ENCODE results near the gene TMEM164.
"Not testable (repeated sequence)": the region's sequence is repeated elsewhere in the genome, so short reads cannot be mapped to it uniquely, and the experiment has no call there.

The TMEM164 gene

DNA sequence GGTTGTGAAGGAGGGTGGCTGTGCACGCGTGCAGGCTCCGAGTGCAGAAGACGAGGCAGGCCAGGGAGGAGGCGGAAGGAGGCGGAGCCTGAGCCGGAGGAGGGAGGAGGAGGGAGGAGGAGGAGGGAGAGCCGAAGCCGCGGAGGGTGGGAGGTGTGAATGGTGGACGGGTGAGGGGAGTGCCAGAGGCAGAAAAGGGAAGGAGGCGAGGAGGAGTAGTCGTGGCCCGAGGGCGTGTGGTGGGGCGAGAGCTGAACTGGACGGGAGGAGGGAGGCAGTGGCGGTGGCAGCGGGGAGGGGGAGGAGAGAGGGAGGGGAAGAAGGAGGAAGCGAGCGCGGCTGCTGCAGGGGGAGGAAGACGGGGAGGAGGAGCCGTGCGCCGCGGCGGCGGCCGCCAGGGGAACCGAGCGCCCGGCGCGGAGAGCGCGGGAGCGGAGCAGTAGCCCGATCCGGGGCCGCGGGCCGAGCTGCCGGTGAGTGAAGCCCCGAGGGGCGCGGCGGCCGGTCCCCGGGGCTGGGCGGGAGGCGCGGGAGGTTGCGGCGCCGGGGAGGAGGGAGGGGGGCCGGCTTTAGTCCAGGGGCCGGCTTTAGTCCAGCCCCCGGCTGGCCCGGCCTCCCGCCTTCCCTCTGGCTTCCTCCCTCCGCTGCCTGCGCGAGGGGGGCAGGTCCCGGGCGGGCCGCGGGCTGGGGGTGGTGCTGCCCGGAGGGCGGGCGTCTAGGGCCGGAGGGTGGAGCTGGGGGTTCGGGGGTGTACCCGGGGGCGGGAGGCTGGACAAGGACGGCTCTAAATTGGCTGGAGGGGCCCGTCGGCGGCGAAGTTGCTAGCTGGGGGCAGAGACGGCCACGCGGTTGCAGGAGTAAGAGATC, at the start of gene TMEM164:
TMEM164 (plus strand) TSS at position 815 of the 867 bp plus-strand sequence. CDS start 661 bp downstream, outside the sequence.
- DNase-seq (ENCODE audit: low read depth): peak; percentile 41

DNA sequence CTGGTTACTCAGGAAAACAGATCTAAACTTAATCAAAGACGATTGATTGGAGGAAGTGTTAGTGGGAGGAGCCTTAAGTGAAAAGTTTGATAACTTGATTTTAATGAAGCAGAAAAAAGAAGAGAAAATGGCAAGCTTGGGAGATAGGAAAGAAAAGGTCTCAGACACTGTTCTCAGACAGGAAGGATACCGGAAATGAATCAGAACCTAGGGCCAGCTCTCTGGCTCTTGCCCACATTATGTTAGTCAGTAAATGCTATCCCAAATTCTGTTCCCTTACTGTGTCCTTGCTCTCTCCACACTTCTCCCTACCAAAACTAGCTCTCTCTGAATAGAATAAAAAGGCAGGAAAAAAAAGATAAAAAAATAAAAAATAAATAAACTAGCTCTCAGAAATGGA, 48.6 kb upstream of the TMEM164 start:
- no peak for DNase-seq (ENCODE audit: low read depth)

- no peak for DNase-seq (ENCODE audit: low read depth)
These were observed 48.0 kb upstream of the TMEM164 start for GRCh38 chrX:109954955-109955354.

DNA sequence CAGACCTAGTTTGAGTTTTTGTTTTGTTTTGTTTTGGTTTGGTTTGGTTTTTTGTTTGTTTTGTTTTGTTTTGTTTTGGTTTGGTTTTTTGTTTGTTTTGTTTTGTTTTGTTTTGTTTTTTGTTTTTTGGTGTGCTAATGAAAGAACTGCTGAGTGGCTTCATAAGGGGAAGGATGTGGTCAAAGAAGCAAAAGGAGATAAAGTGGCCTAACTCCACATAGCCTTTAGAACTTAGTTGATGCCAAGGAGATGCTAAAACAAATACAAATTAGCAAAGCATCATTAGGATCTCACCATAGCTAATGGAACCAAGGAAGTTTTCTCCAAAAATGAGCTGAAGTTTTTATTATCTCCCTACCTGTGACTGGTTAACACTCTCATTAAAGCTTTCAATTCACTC, 44.6 kb upstream of the TMEM164 start:
- no peak for DNase-seq (ENCODE audit: low read depth)

DNA sequence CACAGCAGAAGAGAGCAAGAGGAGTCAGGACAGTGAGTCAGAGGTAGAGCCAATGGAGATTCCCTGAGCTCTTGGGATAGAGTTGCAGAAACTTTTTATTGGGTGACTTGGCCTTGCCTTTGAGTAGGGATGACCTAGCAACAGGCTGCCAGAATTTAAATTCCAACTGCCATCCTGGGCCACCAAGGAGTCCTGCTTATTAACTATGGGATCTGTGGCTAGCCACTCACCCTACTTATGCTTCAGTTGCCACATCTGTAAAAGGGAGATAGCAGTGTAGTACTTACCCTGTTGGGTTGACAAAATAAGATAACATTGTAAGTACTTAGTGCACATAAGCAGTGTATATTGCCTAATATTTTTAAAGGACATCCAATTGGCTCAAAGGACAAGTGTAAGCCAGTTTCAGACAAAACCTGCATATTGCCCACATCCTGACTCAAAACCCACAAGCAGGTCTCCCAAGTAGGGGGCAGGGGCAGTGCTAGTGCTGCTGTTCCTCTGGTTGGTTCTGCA, 43.5 kb upstream of the TMEM164 start:
- no peak for DNase-seq (ENCODE audit: low read depth)

GRCh38 chrX:109964390-109964789, 38.5 kb upstream of the TMEM164 start:
- DNase-seq (ENCODE audit: low read depth): no peak

DNA sequence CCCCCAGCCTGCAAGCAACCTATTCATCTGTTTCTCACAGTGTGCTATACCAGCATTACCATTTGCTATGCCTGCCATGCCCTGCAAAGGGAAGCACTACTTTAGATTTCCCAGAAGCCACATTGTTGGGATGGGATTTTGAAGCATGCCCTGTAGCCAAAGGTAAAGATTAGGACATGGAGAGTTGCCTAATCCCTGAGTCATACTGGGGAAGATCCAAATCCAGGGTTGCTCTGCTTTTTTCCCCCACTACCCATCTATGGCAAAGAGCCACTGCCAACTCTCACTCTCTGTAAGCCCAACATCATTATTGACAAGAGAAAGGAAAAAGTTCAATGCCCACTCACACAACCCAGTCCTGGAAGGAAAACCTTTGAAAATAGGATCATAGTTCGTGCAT, 36.7 kb upstream of the TMEM164 start:
- DNase-seq (ENCODE audit: low read depth): no peak

- DNase-seq (ENCODE audit: low read depth): no peak
These were observed 35.8 kb upstream of the TMEM164 start for GRCh38 chrX:109967156-109967555.

GRCh38 chrX:109970841-109971240, 32.1 kb upstream of the TMEM164 start:
- DNase-seq (ENCODE audit: low read depth): not testable (repeated sequence)

- no peak for DNase-seq (ENCODE audit: low read depth)
These were observed 27.8 kb upstream of the TMEM164 start for GRCh38 chrX:109974906-109975655.

DNA sequence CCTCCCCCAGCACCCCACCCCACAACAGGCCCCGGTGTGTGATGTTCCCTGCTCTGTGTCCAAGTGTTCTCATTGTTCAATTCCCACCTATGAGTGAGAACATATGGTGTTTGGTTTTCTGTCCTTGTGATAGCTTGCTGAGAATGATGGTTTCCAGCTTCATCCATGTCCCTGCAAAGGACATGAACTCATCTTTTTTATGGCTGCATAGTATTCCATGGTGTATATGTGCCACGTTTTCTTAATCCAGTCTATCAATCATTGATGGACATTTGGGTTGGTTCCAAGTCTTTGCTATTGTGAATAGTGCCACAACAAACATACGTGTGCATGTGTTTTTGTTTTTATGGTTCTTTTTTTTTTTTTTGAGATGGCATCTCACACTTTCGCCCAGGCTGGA, 17.7 kb upstream of the TMEM164 start:
- not testable (repeated sequence) for DNase-seq (ENCODE audit: low read depth)

- DNase-seq (ENCODE audit: low read depth): no peak
These were observed 15.0 kb upstream of the TMEM164 start for GRCh38 chrX:109987884-109988283.

DNA sequence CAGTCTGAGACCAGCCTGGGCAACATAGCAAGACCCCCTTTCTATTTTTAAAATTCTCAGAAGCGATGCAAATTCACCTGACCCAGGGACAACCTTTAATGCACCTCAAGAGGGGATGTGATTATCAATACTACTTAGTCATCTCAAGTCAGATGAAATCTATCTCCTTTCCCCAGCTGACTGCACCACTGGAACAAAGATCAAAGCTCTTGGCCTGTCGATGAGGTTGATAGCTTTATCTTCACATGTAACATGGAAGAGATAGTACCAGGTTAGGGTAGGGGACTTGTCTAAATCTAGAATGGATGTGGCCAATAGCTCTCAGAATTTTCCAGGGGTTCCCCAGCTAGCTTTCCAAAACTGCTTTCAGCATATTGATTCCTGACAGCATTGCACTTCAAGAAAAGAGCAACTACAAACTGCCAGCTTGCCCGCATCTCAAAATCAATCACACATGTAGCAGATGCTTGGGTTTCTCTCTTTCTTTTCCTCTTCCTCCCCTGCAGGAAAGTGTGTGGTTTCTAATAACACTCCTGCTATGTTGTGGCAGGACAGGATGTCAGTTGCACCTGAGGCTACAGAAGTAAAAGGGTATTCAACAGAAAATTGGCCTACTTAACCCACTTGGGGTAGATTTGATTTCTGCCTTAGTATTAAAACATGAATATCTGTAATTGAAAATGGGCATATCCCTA, 12.2 kb upstream of the TMEM164 start:
- no peak for DNase-seq (ENCODE audit: low read depth)

DNA sequence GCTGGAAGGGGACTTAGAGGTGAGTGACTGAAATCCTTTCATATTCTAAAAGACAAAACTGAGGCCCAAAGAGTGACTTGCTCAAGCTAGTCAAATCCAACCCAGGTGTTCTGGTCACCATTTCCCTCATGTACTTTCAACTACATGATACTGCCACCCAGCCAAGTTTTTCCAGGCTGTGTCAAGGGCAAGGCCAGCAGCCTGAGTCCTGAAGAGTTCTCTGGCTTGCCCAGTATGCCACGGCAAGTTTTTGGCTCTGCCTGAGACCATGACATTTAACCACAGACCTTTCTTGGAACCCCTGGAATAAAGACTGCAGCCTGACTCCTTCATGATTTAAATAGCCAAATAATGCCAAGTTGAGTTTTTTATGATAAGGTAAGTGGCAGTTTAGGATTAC, 10.7 kb upstream of the TMEM164 start:
- no peak for DNase-seq (ENCODE audit: low read depth)

- DNase-seq (ENCODE audit: low read depth): no peak
These were observed 7.8 kb upstream of the TMEM164 start for GRCh38 chrX:109995155-109995554.

- DNase-seq (ENCODE audit: low read depth): no peak
These were observed 5.0 kb upstream of the TMEM164 start for GRCh38 chrX:109997786-109998452.

- no peak for DNase-seq (ENCODE audit: low read depth)
These were observed 2.9 kb upstream of the TMEM164 start for GRCh38 chrX:110000000-110000399.

DNA sequence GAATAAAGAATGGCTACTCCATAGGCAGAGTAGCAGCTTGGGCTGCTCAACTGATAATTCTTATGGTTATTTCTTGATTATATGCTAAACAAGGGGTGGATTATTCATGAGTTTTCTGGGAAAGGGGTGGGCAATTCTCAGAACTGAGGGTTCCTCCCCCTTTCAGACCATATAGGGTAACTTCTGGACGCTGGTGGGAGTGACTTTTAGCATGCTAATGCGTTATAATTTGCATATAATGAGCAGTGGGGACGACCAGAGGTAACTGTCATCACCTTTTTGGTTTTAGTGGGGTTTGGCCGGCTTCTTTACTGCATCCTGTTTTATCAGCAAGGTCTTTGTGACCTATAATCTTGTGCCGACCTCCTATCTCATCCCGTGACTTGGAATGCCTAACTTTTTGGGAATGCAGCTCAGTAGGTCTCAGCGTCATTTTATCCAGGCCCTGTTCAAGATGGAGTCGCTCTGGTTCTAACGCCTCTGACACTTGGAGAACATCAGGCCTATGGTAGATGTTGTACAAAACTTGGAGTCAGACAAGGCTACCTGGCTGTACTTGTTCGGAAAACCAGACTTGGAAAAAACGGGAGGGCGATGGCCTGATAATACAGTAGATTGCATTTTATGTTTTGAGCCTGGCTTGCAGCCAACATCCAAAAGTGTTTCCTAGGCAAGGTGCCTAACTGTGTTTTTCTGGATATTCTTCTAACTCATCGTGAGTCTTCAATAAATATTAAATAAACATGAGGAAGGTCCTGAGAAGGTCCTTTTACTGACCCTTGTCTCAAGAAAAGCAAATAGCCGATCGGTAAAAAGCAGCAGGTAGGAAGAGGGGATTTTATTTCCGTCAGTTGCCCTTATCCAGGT, 1.8 kb upstream of the TMEM164 start:
- no peak for DNase-seq (ENCODE audit: low read depth)

- DNase-seq (ENCODE audit: low read depth): no peak
These were observed 1.1 kb upstream of the TMEM164 start for GRCh38 chrX:110001740-110002299.

All from GM04504 (cell line).